SK-N-SH (cell line): ENCODE measurements around the gene EEF2K. TPM values are rescaled to one million over a fixed set of nuclear protein-coding genes. Genes with fewer than 3 reads are reported as not detected.

Experiments used
- CTCF ChIA-PET: fragments of 300-600, 350-600 bp; formaldehyde crosslinking; extraction: SDS; loops from one replicate; lab custom pipeline; 2021; lab: Yijun Ruan, JAX
- POLR2A ChIA-PET: fragments of 350-600 bp; sonication (Branson Sonifier 250); formaldehyde crosslinking; extraction: SDS; loops from one replicate; lab custom pipeline; 2020; ENCODE audit warnings: antibody characterized with exemption, inconsistent platforms; lab: Yijun Ruan, JAX
- DNase-seq: peaks from one replicate; pipeline ENCODE4 v3.0.0; 2012
- H2AFZ ChIP-seq: fragments of 200-600 bp; sonication (generic); 2 replicates; pipeline ENCODE4 v1.8.1; 2016; ENCODE audit warnings: antibody characterized with exemption, mild to moderate bottlenecking, low read depth
- H3F3A ChIP-seq: fragments of 200-600 bp; sonication (generic); replicated peaks from 2 replicates; pipeline ENCODE3; 2016; ENCODE audit warnings: antibody characterized with exemption, mild to moderate bottlenecking; ENCODE audit not compliant: insufficient read depth
- H3K27ac ChIP-seq, 2 experiments: fragments of 200-500 bp in 1 of 2; fragments of 200-600 bp in 1 of 2; sonication (Bioruptor generic) in 1 of 2; sonication (generic), shearing (Covaris generic) in 1 of 2; 2 replicates each; pipeline versions ENCODE4 v1.5.1 to v1.6.1; 2014 to 2016; ENCODE audit warnings: low read depth in 2 of 2, inconsistent platforms in 1 of 2, low read length in 1 of 2, mild to moderate bottlenecking in 1 of 2, mixed read lengths in 1 of 2
- H3K27me3 ChIP-seq: fragments of 200-600 bp; sonication (generic), shearing (Covaris generic); 2 replicates; pipeline ENCODE4 v1.6.1; 2016; ENCODE audit warnings: mixed run types; ENCODE audit not compliant: insufficient read depth
- H3K36me3 ChIP-seq, 2 experiments: fragments of 200-500 bp in 1 of 2; fragments of 200-600 bp in 1 of 2; sonication (Bioruptor generic) in 1 of 2; sonication (generic) in 1 of 2; replicated peaks in 1 of 2; 2 replicates each; pipeline versions ENCODE3 to v1.5.1; 2014 to 2016; ENCODE audit warnings: low read length in 1 of 2, mild to moderate bottlenecking in 1 of 2; ENCODE audit not compliant: insufficient read depth in 2 of 2, control insufficient read depth in 1 of 2
- H3K4me1 ChIP-seq, 2 experiments: fragments of 200-500 bp in 1 of 2; fragments of 200-600 bp in 1 of 2; sonication (Bioruptor generic) in 1 of 2; sonication (generic), shearing (Covaris generic) in 1 of 2; 2 replicates each; pipeline versions ENCODE4 v1.5.1 to v1.6.1; 2014 to 2016; ENCODE audit warnings: low read depth in 1 of 2, low read length in 1 of 2, mixed run types in 1 of 2; ENCODE audit not compliant: insufficient read depth in 2 of 2, control insufficient read depth in 1 of 2
- H3K4me2 ChIP-seq: fragments of 200-600 bp; sonication (generic), shearing (Covaris generic); 2 replicates; pipeline ENCODE4 v1.6.1; 2017; ENCODE audit warnings: mixed run types
- H3K4me3 ChIP-seq, 2 experiments: fragments of 200-500 bp in 1 of 2; fragments of 200-600 bp in 1 of 2; sonication (Bioruptor generic) in 1 of 2; sonication (generic), shearing (Covaris generic) in 1 of 2; 2 replicates each; pipeline versions ENCODE4 v1.5.1 to v1.8.1; 2014 to 2016; ENCODE audit warnings: low read depth in 2 of 2, inconsistent platforms in 1 of 2, low read length in 1 of 2, mild to moderate bottlenecking in 1 of 2, mixed read lengths in 1 of 2, moderate library complexity in 1 of 2
- H3K79me2 ChIP-seq: fragments of 200-600 bp; sonication (generic); 2 replicates; pipeline ENCODE4 v1.8.1; 2017; ENCODE audit warnings: mild to moderate bottlenecking; ENCODE audit not compliant: insufficient read depth
- H3K9ac ChIP-seq: fragments of 200-600 bp; sonication (generic); 2 replicates; pipeline ENCODE4 v1.6.1; 2017; ENCODE audit warnings: mixed run types
- H3K9me2 ChIP-seq: fragments of 200-600 bp; sonication (generic); 2 replicates; pipeline ENCODE4 v1.6.1; 2017; ENCODE audit warnings: mixed run types
- H3K9me3 ChIP-seq: fragments of 200-600 bp; sonication (generic); 2 replicates; pipeline ENCODE4 v1.6.1; 2017; ENCODE audit warnings: mixed run types, mild to moderate bottlenecking, moderate library complexity
- H4K20me1 ChIP-seq: fragments of 200-600 bp; sonication (generic); 2 replicates; pipeline ENCODE4 v1.6.1; 2017; ENCODE audit warnings: mild to moderate bottlenecking, mixed run types; ENCODE audit not compliant: insufficient read depth
- EP300 ChIP-seq, 2 experiments: IDR thresholded peaks; 2 replicates each; pipeline versions ENCODE4 v1.4.0 to v1.6.1; 2012; ENCODE audit warnings: borderline replicate concordance in 1 of 2, low read depth in 1 of 2, low read length in 1 of 2
- FOXJ3 ChIP-seq: sonication (generic); formaldehyde crosslinking; IDR thresholded peaks from 2 replicates; pipeline ENCODE4 v1.5.1; 2020; ENCODE audit warnings: mild to moderate bottlenecking, missing genetic modification reagents
- FOXM1 ChIP-seq: IDR thresholded peaks from 2 replicates; pipeline ENCODE4 v1.4.0; 2012; ENCODE audit warnings: low read depth, mild to moderate bottlenecking
- GABPA ChIP-seq: IDR thresholded peaks from 2 replicates; pipeline ENCODE4 v1.4.0; 2012; ENCODE audit warnings: low read depth, mild to moderate bottlenecking
- MEF2A ChIP-seq: IDR thresholded peaks from 2 replicates; pipeline ENCODE4 v1.4.0; 2012; ENCODE audit warnings: low read depth, borderline replicate concordance
- NFIC ChIP-seq: IDR thresholded peaks from 2 replicates; pipeline ENCODE4 v1.4.0; 2012; ENCODE audit warnings: borderline replicate concordance
- RAD21 ChIP-seq: IDR thresholded peaks from 2 replicates; pipeline ENCODE4 v1.6.1; 2012; ENCODE audit warnings: mild to moderate bottlenecking, low read length
- REST ChIP-seq: IDR thresholded peaks from 2 replicates; pipeline ENCODE4 v1.6.1; 2012; ENCODE audit warnings: mild to moderate bottlenecking, low read depth, low read length, moderate library complexity
- RFX5 ChIP-seq: IDR thresholded peaks from 2 replicates; pipeline ENCODE4 v1.6.1; 2012; ENCODE audit warnings: mild to moderate bottlenecking, improper control_type of control experiment, low read length
- RXRA ChIP-seq: IDR thresholded peaks from 2 replicates; pipeline ENCODE4 v1.4.0; 2012; ENCODE audit warnings: low read depth, mild to moderate bottlenecking, borderline replicate concordance
- SIN3A ChIP-seq: IDR thresholded peaks from 2 replicates; pipeline ENCODE4 v1.6.1; 2012; ENCODE audit warnings: low read depth, mild to moderate bottlenecking, low read length, moderate library complexity, borderline replicate concordance
- SMC3 ChIP-seq: IDR thresholded peaks from 2 replicates; pipeline ENCODE4 v1.6.1; 2012; ENCODE audit warnings: low read depth, low read length, improper control_type of control experiment
- TAF1 ChIP-seq: IDR thresholded peaks from 2 replicates; pipeline ENCODE4 v1.6.1; 2012; ENCODE audit warnings: low read depth, mild to moderate bottlenecking, low read length, moderate library complexity, borderline replicate concordance
- TCF12 ChIP-seq: IDR thresholded peaks from 2 replicates; pipeline ENCODE4 v1.4.0; 2012
- USF2 ChIP-seq: fragments of 150-350 bp; IDR thresholded peaks from 2 replicates; pipeline ENCODE4 v1.6.1; 2017; ENCODE audit warnings: antibody characterized with exemption, low read length, low read depth, borderline replicate concordance
- ZBTB33 ChIP-seq: IDR thresholded peaks from 2 replicates; pipeline ENCODE4 v1.4.0; 2012; ENCODE audit warnings: low read depth, borderline replicate concordance
- WGBS: methylation state at CpG from one replicate; pipeline ENCODE4 v1.1.6; 2017; ENCODE audit warnings: low lambda C conversion rate; 5-methylcytosine and 5-hydroxymethylcytosine counted together
- polyA plus RNA-seq, 3 experiments: library from polyadenylated mRNA; depleted of rRNA; stranded (reverse); fragments of >200 nt; gene quantifications; 2 replicates each; pipeline ENCODE4 v1.2.3, GENCODE V29; 2012

EEF2K gene
- polyA plus RNA-seq, 1 of the 3 experiments (the other 2 are of a cell fraction) = 8.0 TPM

GRCh38 chr16:22174642-22175041, 31.4 kb upstream of the EEF2K start (continued):
- TF ChIP-seq USF2 (no peak), FOXJ3 (CRISPR knock-in tag) (no peak), RFX5 (no peak), TAF1 (no peak), SMC3 (no peak), RXRA (no peak)

GRCh38 chr16:22177968-22178930, 27.8 kb upstream of the EEF2K start:
- Histone ChIP-seq H3K9ac (no peak overlapping the region), H3K27me3 (no peaks in the 10 kb centered on the region), H4K20me1 (no peaks in the 10 kb centered on the region), H3K27ac (no peak overlapping the region), H3K79me2 (no peaks in the 10 kb centered on the region), H3K36me3 (no peaks in the 10 kb centered on the region), H2AFZ (no peak overlapping the region), H3K4me1 (no peaks in the 10 kb centered on the region), H3K9me2 (no peaks in the 10 kb centered on the region), H3K4me3 (no peak overlapping the region), H3K9me3 (no peaks in the 10 kb centered on the region), H3F3A (no peaks in the 10 kb centered on the region), H3K4me2 (no peak overlapping the region)
- no peak for DNase-seq
- WGBS = 54% methylated on average over 6 of the region's 18 CpGs
- TF ChIP-seq TCF12 (no peak), RXRA (no peak)
- POLR2A ChIA-PET = no interaction called here
- CTCF ChIA-PET = interaction anchor here (1.0 to 2.6 kb wide), 2 partner anchors 10 to 11 kb away, joined by 5 to 11 read pairs; no protein-coding TSS in a partner anchor

GRCh38 chr16:22181426-22181825, 24.7 kb upstream of the EEF2K start:
- no peaks in the 10 kb centered on the region for H3K9me2 ChIP-seq
- no peaks in the 10 kb centered on the region for H3F3A ChIP-seq
- no peak overlapping the region for H3K4me2 ChIP-seq
- no peaks in the 10 kb centered on the region for H3K27me3 ChIP-seq
- 60% methylated on average over 2 of the region's 11 CpGs for WGBS
- H3K9me3 ChIP-seq = no peaks in the 10 kb centered on the region
- H3K79me2 ChIP-seq = no peaks in the 10 kb centered on the region
- H3K27ac ChIP-seq = no peak overlapping the region
- H3K36me3 ChIP-seq = no peaks in the 10 kb centered on the region
- TF ChIP-seq GABPA = no peak
- TF ChIP-seq EP300 (IDR thresholded peaks at IDR 0.05; ENCODE audit: borderline replicate concordance in 1 of 2, low read depth in 1 of 2, low read length in 1 of 2) = no peak
- TF ChIP-seq ZBTB33 = no peak
- no peak for TF ChIP-seq TCF12
- no peak for TF ChIP-seq RAD21
- no peak for TF ChIP-seq REST
- TF ChIP-seq MEF2A = no peak
- TF ChIP-seq TAF1 = no peak
- TF ChIP-seq RFX5 = no peak
- no peak for TF ChIP-seq FOXM1
- no peak for TF ChIP-seq NFIC
- no peak for TF ChIP-seq RXRA
- TF ChIP-seq SIN3A = no peak
- no peak overlapping the region for H2AFZ ChIP-seq
- ChIA-PET POLR2A (no interaction called here), CTCF (interaction anchor here (1.5 to 2.1 kb wide), 2 partner anchors 7 to 83 kb away, joined by 4 to 15 read pairs; no protein-coding TSS in a partner anchor)
- H3K4me1 ChIP-seq = no peaks in the 10 kb centered on the region
- H3K4me3 ChIP-seq = no peak overlapping the region
- H4K20me1 ChIP-seq = no peaks in the 10 kb centered on the region
- H3K9ac ChIP-seq = no peak overlapping the region
- DNase-seq = no peak
